ENCODE results near the gene LILRA6. TPM values are rescaled to one million over a fixed set of nuclear protein-coding genes. Genes with fewer than 3 reads are reported as not detected.
A peak's percentile ranks its signal among the peaks of the same experiment; 100 is the strongest.
"Not testable (repeated sequence)": the region's sequence is repeated elsewhere in the genome, so short reads cannot be mapped to it uniquely, and the experiment has no call there.

LILRA6 gene
- total RNA-seq, 2 experiments from 2014 or later: not detected

- H3K27me3 Mint-ChIP-seq (ENCODE audit: low read depth): no peaks in the 10 kb centered on the region
- intact Hi-C loops (cut with micrococcal nuclease): no loop called here
- H3K4me3 Mint-ChIP-seq: no peak overlapping the region
- CTCF ChIA-PET: no interaction called here
- peaks cover 21% of the 10 kb centered on the region for H3K36me3 Mint-ChIP-seq (ENCODE audit: low read depth)
- H3K27ac Mint-ChIP-seq: no peak overlapping the region
- no peaks in the 10 kb centered on the region for H3K9me3 Mint-ChIP-seq
- no peak for DNase-seq
- peaks cover 29% of the 10 kb centered on the region for H3K4me1 Mint-ChIP-seq (ENCODE audit: low read depth)
Measured at GRCh38 chr19:54196536-54196935, 46.1 kb downstream of the LILRA6 start.

- H3K27me3 Mint-ChIP-seq (ENCODE audit: low read depth); DNase-seq; CTCF ChIA-PET; H3K27ac Mint-ChIP-seq; H3K9me3 Mint-ChIP-seq; intact Hi-C loops (cut with micrococcal nuclease); H3K4me3 Mint-ChIP-seq: not testable (repeated sequence)
- H3K4me1 Mint-ChIP-seq (ENCODE audit: low read depth): peaks cover 22% of the 10 kb centered on the region
- peaks cover 11% of the 10 kb centered on the region for H3K36me3 Mint-ChIP-seq (ENCODE audit: low read depth)
Measured at GRCh38 chr19:54194463-54194862, 48.1 kb downstream of the LILRA6 start.

GRCh38 chr19:54193011-54193410 is 49.6 kb downstream of the LILRA6 start:
- no peak overlapping the region for H3K4me3 Mint-ChIP-seq
- intact Hi-C loops (cut with micrococcal nuclease): no loop called here
- peaks cover 11% of the 10 kb centered on the region for H3K36me3 Mint-ChIP-seq (ENCODE audit: low read depth)
- no peak overlapping the region for H3K27ac Mint-ChIP-seq
- peaks cover 21% of the 10 kb centered on the region for H3K4me1 Mint-ChIP-seq (ENCODE audit: low read depth)
- no peaks in the 10 kb centered on the region for H3K9me3 Mint-ChIP-seq
- H3K27me3 Mint-ChIP-seq (ENCODE audit: low read depth): no peaks in the 10 kb centered on the region
- no peak for DNase-seq
- CTCF ChIA-PET: no interaction called here

- peaks cover 14% of the 10 kb centered on the region for H3K36me3 Mint-ChIP-seq (ENCODE audit: low read depth)
- peak overlapping the region; percentile 75 for H3K27ac Mint-ChIP-seq
- CTCF ChIA-PET: no interaction called here
- intact Hi-C loops (cut with micrococcal nuclease): loop anchor here (2.0 kb wide), 4 partner anchors 17 to 1463 kb away; partner anchors contain the start of genes LENG8, MYADM and U2AF2
- H3K9me3 Mint-ChIP-seq: no peaks in the 10 kb centered on the region
- peak overlapping the region; percentile 82 for H3K4me3 Mint-ChIP-seq
- peaks cover 31% of the 10 kb centered on the region for H3K4me1 Mint-ChIP-seq (ENCODE audit: low read depth)
- no peak for DNase-seq
- H3K27me3 Mint-ChIP-seq (ENCODE audit: low read depth): no peaks in the 10 kb centered on the region
Measured at GRCh38 chr19:54191811-54192453, 50.7 kb downstream of the LILRA6 start.

GRCh38 chr19:54191011-54191810 is 51.4 kb downstream of the LILRA6 start, which contains the start of gene TSEN34:
Gene TSEN34, plus strand, starts transcription at chr19:54191308. Its CDS starts 57 bp downstream, at chr19:54191365.
- CTCF ChIA-PET: interaction anchor here (0.7 kb wide), 1 partner anchor 16 kb away, joined by 3 read pairs; no protein-coding TSS in a partner anchor
- DNase-seq: peak; percentile 24
- Mint-ChIP-seq H3K4me1 (ENCODE audit: low read depth) (peaks cover 31% of the 10 kb centered on the region), H3K27me3 (ENCODE audit: low read depth) (no peaks in the 10 kb centered on the region), H3K9me3 (no peaks in the 10 kb centered on the region), H3K36me3 (ENCODE audit: low read depth) (peaks cover 16% of the 10 kb centered on the region), H3K4me3 (peak within 1 kb of the TSS; percentile 82), H3K27ac (peak within 1 kb of the TSS; percentile 96)
- intact Hi-C loops (cut with micrococcal nuclease): loop anchor here (2.0 kb wide), 4 partner anchors 18 to 1464 kb away; partner anchors contain the start of genes LENG8, MYADM and U2AF2

GRCh38 chr19:54190503-54191010 is 52.0 kb downstream of the LILRA6 start:
- H3K36me3 Mint-ChIP-seq (ENCODE audit: low read depth): peaks cover 17% of the 10 kb centered on the region
- CTCF ChIA-PET: interaction anchor here (0.7 kb wide), 1 partner anchor 17 kb away, joined by 3 read pairs; no protein-coding TSS in a partner anchor
- H3K4me1 Mint-ChIP-seq (ENCODE audit: low read depth): peaks cover 31% of the 10 kb centered on the region
- no peaks in the 10 kb centered on the region for H3K27me3 Mint-ChIP-seq (ENCODE audit: low read depth)
- intact Hi-C loops (cut with micrococcal nuclease): loop anchor here (1.0 to 2.0 kb wide), 9 partner anchors 10 to 1464 kb away; partner anchors contain the start of genes CNOT3, LENG1, LENG8 and MYADM
- peak; percentile 100 for DNase-seq
- no peaks in the 10 kb centered on the region for H3K9me3 Mint-ChIP-seq
- peak overlapping the region; percentile 82 for H3K4me3 Mint-ChIP-seq
- H3K27ac Mint-ChIP-seq: peak overlapping the region; percentile 96

- Mint-ChIP-seq H3K4me3 (peak overlapping the region; percentile 82), H3K27me3 (ENCODE audit: low read depth) (no peaks in the 10 kb centered on the region), H3K9me3 (no peaks in the 10 kb centered on the region), H3K27ac (peak overlapping the region; percentile 96), H3K4me1 (ENCODE audit: low read depth) (peaks cover 31% of the 10 kb centered on the region), H3K36me3 (ENCODE audit: low read depth) (peaks cover 21% of the 10 kb centered on the region)
- intact Hi-C loops (cut with micrococcal nuclease): loop anchor here (1.0 to 2.0 kb wide), 9 partner anchors 10 to 1465 kb away; partner anchors contain the start of genes CNOT3, LENG1, LENG8 and MYADM
- peak; percentile 100 for DNase-seq
- CTCF ChIA-PET: interaction anchor here (0.5 to 1.6 kb wide), 7 partner anchors 18 to 165 kb away, joined by 3 to 7 read pairs (median 3); partner anchors contain the start of genes CNOT3 and LENG1
Measured at GRCh38 chr19:54189735-54190502, 52.7 kb downstream of the LILRA6 start.

- Mint-ChIP-seq H3K27ac (peak within 1 kb of the TSS; percentile 96), H3K4me1 (ENCODE audit: low read depth) (peaks cover 31% of the 10 kb centered on the region), H3K9me3 (no peaks in the 10 kb centered on the region), H3K36me3 (ENCODE audit: low read depth) (peaks cover 21% of the 10 kb centered on the region), H3K4me3 (peak within 1 kb of the TSS; percentile 82), H3K27me3 (ENCODE audit: low read depth) (no peaks in the 10 kb centered on the region)
- CTCF ChIA-PET: interaction anchor here (0.5 to 1.6 kb wide), 6 partner anchors 24 to 164 kb away, joined by 3 to 7 read pairs (median 4); partner anchors contain the start of genes CNOT3 and LENG1
- intact Hi-C loops (cut with micrococcal nuclease): no loop called here
- DNase-seq: peak; percentile 70
Measured at GRCh38 chr19:54189145-54189734, 53.4 kb downstream of the LILRA6 start, which contains the start of gene MBOAT7. Gene MBOAT7, minus strand, starts transcription at chr19:54189580. Its CDS starts 1,072 bp downstream, at chr19:54188508.

- DNase-seq: peak; percentile 60
- H3K27ac Mint-ChIP-seq: peak overlapping the region; percentile 81
- no peaks in the 10 kb centered on the region for H3K9me3 Mint-ChIP-seq
- H3K36me3 Mint-ChIP-seq (ENCODE audit: low read depth): peaks cover 22% of the 10 kb centered on the region
- H3K4me3 Mint-ChIP-seq: peak overlapping the region; percentile 82
- CTCF ChIA-PET: interaction anchor here (0.6 to 1.6 kb wide), 5 partner anchors 13 to 1033 kb away, joined by 3 to 4 read pairs (median 3); partner anchors contain the start of gene CNOT3
- intact Hi-C loops (cut with micrococcal nuclease): no loop called here
- H3K27me3 Mint-ChIP-seq (ENCODE audit: low read depth): no peaks in the 10 kb centered on the region
- H3K4me1 Mint-ChIP-seq (ENCODE audit: low read depth): peaks cover 30% of the 10 kb centered on the region
Measured at GRCh38 chr19:54188215-54188871, 54.2 kb downstream of the LILRA6 start.

GRCh38 chr19:54186934-54187381 is 55.6 kb downstream of the LILRA6 start:
- CTCF ChIA-PET: interaction anchor here (1.2 to 1.4 kb wide), 2 partner anchors 11 to 13 kb away, joined by 3 read pairs; no protein-coding TSS in a partner anchor
- peak overlapping the region; percentile 24 for H3K27ac Mint-ChIP-seq
- DNase-seq: no peak

More at GRCh38 chr19:54186934-54187381, 55.6 kb downstream of the LILRA6 start:
- H3K4me3 Mint-ChIP-seq: peak overlapping the region; percentile 82
- peaks cover 18% of the 10 kb centered on the region for H3K4me1 Mint-ChIP-seq (ENCODE audit: low read depth)
- peaks cover 14% of the 10 kb centered on the region for H3K36me3 Mint-ChIP-seq (ENCODE audit: low read depth)
- H3K27me3 Mint-ChIP-seq (ENCODE audit: low read depth): no peaks in the 10 kb centered on the region
- intact Hi-C loops (cut with micrococcal nuclease): no loop called here
- no peaks in the 10 kb centered on the region for H3K9me3 Mint-ChIP-seq

All from activated naive CD4-positive, alpha-beta T cell treated with anti-CD3 and anti-CD28 coated beads for 36 hours (primary cell).